ENCODE results near the gene ABCA5. TPM values are rescaled to one million over a fixed set of nuclear protein-coding genes. Genes with fewer than 3 reads are reported as not detected.
A peak's percentile ranks its signal among the peaks of the same experiment; 100 is the strongest.

ABCA5 gene
- total and polyA plus RNA-seq, 9 of the 15 experiments (the other 6 are each of a cell fraction or from before 2014, with no cell fraction given) = 0.74 to 2.3 (median 1.4) TPM

DNA sequence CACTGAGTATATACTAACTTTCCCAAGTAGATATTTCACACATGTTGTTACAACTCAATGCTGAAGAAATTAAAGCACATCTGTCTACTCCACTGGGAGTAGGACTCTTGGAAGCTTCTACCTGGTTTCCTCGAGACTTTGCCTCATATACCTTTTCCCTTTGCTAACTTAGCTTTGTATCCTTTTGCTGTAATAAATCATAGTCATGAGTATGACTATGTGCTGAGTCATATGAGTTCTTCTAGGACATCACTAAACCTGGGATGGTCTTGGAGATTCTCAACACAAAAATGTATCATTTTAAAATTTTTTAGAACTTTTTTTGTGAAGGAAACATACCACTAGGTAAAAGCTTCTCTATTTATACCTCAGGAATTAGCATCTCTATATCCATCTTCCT lies 39.8 kb downstream of the ABCA5 start (continued):
- TF ChIP-seq, protein P1, sequence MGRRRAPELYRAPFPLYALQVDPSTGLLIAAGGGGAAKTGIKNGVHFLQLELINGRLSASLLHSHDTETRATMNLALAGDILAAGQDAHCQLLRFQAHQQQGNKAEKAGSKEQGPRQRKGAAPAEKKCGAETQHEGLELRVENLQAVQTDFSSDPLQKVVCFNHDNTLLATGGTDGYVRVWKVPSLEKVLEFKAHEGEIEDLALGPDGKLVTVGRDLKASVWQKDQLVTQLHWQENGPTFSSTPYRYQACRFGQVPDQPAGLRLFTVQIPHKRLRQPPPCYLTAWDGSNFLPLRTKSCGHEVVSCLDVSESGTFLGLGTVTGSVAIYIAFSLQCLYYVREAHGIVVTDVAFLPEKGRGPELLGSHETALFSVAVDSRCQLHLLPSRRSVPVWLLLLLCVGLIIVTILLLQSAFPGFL (CRISPR knock-in tag; IDR thresholded peaks at IDR 0.05) = no peak

DNA sequence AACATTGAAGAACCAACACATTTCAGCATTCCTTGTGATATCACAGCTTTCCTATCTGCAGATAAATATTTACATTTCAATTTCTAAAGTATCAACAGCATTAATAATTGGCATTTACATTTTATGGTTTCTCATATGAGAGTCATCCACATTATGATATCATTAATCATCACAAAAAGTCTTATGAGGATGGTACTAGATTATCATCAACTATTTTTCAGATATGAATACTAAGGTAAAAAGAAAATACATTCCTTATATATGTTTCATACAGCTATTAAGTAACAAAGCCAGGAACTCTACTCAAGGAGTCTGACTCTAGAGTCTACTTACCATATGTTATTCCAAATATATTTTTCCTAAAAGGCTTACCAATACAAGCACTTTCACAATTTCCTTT lies 40.7 kb downstream of the ABCA5 start:
- H3K79me2 ChIP-seq (ENCODE audit: control insufficient read depth, insufficient read depth, low read length) = no peaks in the 10 kb centered on the region
- H3K9ac ChIP-seq (ENCODE audit: insufficient read depth in 1 of 2, low read depth in 2 of 2, low read length in 2 of 2) = no peak overlapping the region
- no peaks in the 10 kb centered on the region for H3K36me3 ChIP-seq (ENCODE audit: control insufficient read depth, insufficient read depth, low read length)
- ChIA-PET CTCF (ENCODE audit: low intra/inter-chr PET ratio) (no interaction called here), POLR2A (interaction anchor here (0.9 kb wide), 1 partner anchor 9 kb away, joined by 3 read pairs; no protein-coding TSS in a partner anchor)
- no peak overlapping the region for H2AFZ ChIP-seq (ENCODE audit: low read depth, low read length)
- no peaks in the 10 kb centered on the region for H3K4me1 ChIP-seq (replicated peaks in 1 of 2; ENCODE audit: control insufficient read depth in 2 of 2, insufficient read depth in 2 of 2, low read length in 2 of 2)
- H4K20me1 ChIP-seq (replicated peaks; ENCODE audit: control insufficient read depth, insufficient read depth, low read length) = no peaks in the 10 kb centered on the region
- intact Hi-C loops (cut with micrococcal nuclease) (no loop called here), in situ Hi-C loops (cut with MboI) (no loop called here)
- ATAC-seq (no peak), DNase-seq (ENCODE audit: extremely low read depth in 1 of 4, low spot score in 3 of 4) (no peak), FAIRE-seq (no peak)
- no TSS peak for BruUV-seq (replicated peaks)
- no peak for TF ChIP-seq ZSCAN29 (IDR thresholded peaks at IDR 0.05)
- no peaks in the 10 kb centered on the region for H3K27me3 ChIP-seq (ENCODE audit: control insufficient read depth in 2 of 2, insufficient read depth in 2 of 2, low read length in 2 of 2)
- H3K4me3 ChIP-seq = no peak overlapping the region
- no peak overlapping the region for H3K4me2 ChIP-seq (ENCODE audit: insufficient read depth, low read length)
- H3K9me1 ChIP-seq (ENCODE audit: control insufficient read depth, insufficient read depth, low read length) = no peaks in the 10 kb centered on the region
- no peaks in the 10 kb centered on the region for H3K9me3 ChIP-seq (replicated peaks; ENCODE audit: control insufficient read depth, insufficient read depth, low read depth, low read length)
- H3K27ac ChIP-seq (ENCODE audit: extremely low read depth, low read depth, low read length) = no peak overlapping the region

DNA sequence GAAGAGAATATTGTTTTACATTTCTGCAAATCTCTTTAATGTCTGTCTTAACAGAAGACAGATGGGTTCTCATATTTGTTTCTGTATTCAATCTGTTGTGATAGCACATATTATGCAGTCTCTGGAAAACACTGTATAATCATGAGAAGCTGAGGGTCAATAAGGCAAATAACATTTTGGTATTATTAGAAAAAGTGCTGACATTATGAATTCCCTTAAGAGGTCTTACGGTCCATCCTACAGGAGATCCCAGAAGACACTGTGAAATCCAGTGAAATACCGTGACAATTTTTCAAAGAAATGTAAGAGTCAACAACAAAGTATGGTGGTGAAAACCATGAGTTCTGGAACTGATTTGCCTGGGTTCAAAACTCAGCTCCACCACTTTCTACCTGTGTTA lies 42.3 kb downstream of the ABCA5 start:
- Histone ChIP-seq H2AFZ (ENCODE audit: low read depth, low read length) (no peak overlapping the region), H3K9ac (ENCODE audit: insufficient read depth in 1 of 2, low read depth in 2 of 2, low read length in 2 of 2) (no peak overlapping the region), H3K9me3 (replicated peaks; ENCODE audit: control insufficient read depth, insufficient read depth, low read depth, low read length) (no peaks in the 10 kb centered on the region), H3K79me2 (ENCODE audit: control insufficient read depth, insufficient read depth, low read length) (no peaks in the 10 kb centered on the region), H4K20me1 (replicated peaks; ENCODE audit: control insufficient read depth, insufficient read depth, low read length) (no peaks in the 10 kb centered on the region), H3K27ac (ENCODE audit: extremely low read depth, low read depth, low read length) (no peak overlapping the region), H3K9me1 (ENCODE audit: control insufficient read depth, insufficient read depth, low read length) (no peaks in the 10 kb centered on the region), H3K4me2 (ENCODE audit: insufficient read depth, low read length) (no peak overlapping the region), H3K27me3 (ENCODE audit: control insufficient read depth in 2 of 2, insufficient read depth in 2 of 2, low read length in 2 of 2) (no peaks in the 10 kb centered on the region), H3K36me3 (ENCODE audit: control insufficient read depth, insufficient read depth, low read length) (no peaks in the 10 kb centered on the region), H3K4me3 (no peak overlapping the region), H3K4me1 (replicated peaks in 1 of 2; ENCODE audit: control insufficient read depth in 2 of 2, insufficient read depth in 2 of 2, low read length in 2 of 2) (no peaks in the 10 kb centered on the region)
- DNase-seq (ENCODE audit: extremely low read depth in 1 of 4, low spot score in 3 of 4) = no peak
- ChIA-PET CTCF (ENCODE audit: low intra/inter-chr PET ratio) (no interaction called here), POLR2A (no interaction called here)
- FAIRE-seq = no peak
- no TSS peak for BruUV-seq (replicated peaks)
- 17% methylated on average over 2 of the region's 2 CpGs for WGBS (ENCODE audit: insufficient coverage, low coverage, missing lambda C conversion rate)
- in situ Hi-C loops (cut with MboI) (no loop called here), intact Hi-C loops (cut with micrococcal nuclease) (no loop called here)
- no peak for ATAC-seq
- TF ChIP-seq, protein P2, sequence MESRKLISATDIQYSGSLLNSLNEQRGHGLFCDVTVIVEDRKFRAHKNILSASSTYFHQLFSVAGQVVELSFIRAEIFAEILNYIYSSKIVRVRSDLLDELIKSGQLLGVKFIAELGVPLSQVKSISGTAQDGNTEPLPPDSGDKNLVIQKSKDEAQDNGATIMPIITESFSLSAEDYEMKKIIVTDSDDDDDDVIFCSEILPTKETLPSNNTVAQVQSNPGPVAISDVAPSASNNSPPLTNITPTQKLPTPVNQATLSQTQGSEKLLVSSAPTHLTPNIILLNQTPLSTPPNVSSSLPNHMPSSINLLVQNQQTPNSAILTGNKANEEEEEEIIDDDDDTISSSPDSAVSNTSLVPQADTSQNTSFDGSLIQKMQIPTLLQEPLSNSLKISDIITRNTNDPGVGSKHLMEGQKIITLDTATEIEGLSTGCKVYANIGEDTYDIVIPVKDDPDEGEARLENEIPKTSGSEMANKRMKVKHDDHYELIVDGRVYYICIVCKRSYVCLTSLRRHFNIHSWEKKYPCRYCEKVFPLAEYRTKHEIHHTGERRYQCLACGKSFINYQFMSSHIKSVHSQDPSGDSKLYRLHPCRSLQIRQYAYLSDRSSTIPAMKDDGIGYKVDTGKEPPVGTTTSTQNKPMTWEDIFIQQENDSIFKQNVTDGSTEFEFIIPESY (CRISPR knock-in tag; IDR thresholded peaks at IDR 0.05) = no peak
- TF ChIP-seq HDAC3 (IDR thresholded peaks at IDR 0.05; ENCODE audit: borderline replicate concordance, partially characterized antibody) (no peak), ZNF316 (IDR thresholded peaks at IDR 0.05) (peak; percentile 63), MAFG (tag; conservative IDR thresholded peaks at IDR 0.05) (peak; percentile 26), ZNF764 (CRISPR knock-in tag; IDR thresholded peaks at IDR 0.05; ENCODE audit: low read depth) (no peak), HMG20B (CRISPR knock-in tag; IDR thresholded peaks at IDR 0.05) (no peak), C11orf30 (IDR thresholded peaks at IDR 0.05; ENCODE audit: low read depth) (peak; percentile 45; the same call in 1 of the 2 replicates), MAFF (IDR thresholded peaks at IDR 0.05; ENCODE audit: low read length) (0 out of 2 replicates have a peak, but pooled peaks have one; percentile 22)
- TF ChIP-seq, protein P3, sequence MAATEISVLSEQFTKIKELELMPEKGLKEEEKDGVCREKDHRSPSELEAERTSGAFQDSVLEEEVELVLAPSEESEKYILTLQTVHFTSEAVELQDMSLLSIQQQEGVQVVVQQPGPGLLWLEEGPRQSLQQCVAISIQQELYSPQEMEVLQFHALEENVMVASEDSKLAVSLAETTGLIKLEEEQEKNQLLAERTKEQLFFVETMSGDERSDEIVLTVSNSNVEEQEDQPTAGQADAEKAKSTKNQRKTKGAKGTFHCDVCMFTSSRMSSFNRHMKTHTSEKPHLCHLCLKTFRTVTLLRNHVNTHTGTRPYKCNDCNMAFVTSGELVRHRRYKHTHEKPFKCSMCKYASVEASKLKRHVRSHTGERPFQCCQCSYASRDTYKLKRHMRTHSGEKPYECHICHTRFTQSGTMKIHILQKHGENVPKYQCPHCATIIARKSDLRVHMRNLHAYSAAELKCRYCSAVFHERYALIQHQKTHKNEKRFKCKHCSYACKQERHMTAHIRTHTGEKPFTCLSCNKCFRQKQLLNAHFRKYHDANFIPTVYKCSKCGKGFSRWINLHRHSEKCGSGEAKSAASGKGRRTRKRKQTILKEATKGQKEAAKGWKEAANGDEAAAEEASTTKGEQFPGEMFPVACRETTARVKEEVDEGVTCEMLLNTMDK (IDR thresholded peaks at IDR 0.05; ENCODE audit: borderline replicate concordance, insufficient read depth, low read depth, low read length, poor library complexity, severe bottlenecking) = no peak
